NT2/D1 (cell line): ENCODE results near the gene ZNF79.

Experiments
- YY1 ChIP-seq: IDR thresholded peaks from 2 replicates; pipeline ENCODE4 v1.6.1; 2011; ENCODE audit not compliant: insufficient read length, insufficient read depth
- ZNF274 ChIP-seq: IDR thresholded peaks from 2 replicates; pipeline ENCODE4 v1.6.1; 2011; ENCODE audit warnings: mild to moderate bottlenecking, low read depth, low read length

DNA sequence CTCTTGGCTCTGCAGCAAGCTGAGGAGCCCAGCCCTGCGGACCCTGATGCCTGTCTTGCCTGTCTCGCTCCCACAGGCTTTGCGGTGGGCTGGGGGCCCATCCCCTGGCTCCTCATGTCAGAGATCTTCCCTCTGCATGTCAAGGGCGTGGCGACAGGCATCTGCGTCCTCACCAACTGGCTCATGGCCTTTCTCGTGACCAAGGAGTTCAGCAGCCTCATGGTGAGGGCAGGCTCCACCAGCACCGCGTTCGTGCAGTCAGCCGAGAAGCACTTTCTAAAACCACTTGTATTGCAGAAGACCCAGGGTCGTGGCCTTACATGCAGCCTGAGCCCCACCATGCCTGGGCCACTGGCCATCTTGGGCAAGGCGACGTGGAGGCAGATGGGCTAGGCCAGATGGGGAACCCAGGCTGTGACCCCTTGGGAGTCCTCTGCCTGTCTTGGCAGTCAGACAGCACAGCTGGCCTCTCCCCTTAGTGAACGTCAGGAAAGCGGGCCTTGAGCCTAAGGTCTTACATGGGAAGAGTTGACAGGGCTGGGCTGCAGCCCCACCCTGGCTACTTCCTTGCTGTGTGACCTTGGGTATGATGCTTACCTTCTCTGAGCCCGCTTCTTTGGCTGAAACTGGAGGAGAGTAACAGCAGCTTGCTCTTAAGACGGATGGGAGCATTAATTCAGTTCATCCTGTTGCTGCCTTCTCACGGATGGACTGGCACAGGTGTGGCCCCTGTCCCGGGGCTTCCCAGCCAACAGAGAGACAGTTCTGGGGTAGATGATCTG, 18.6 kb upstream of the ZNF79 start:
- no peak for TF ChIP-seq YY1
- no peak for TF ChIP-seq ZNF274
